ENCODE data around the gene NCOA1. TPM values are rescaled to one million over a fixed set of nuclear protein-coding genes. Genes with fewer than 3 reads are reported as not detected.
"Not testable (repeated sequence)": the region's sequence is repeated elsewhere in the genome, so short reads cannot be mapped to it uniquely, and the experiment has no call there.

NCOA1 gene
- total RNA-seq, 1 experiment from 2014 or later, result 11.6 TPM

- intact Hi-C loops (cut with micrococcal nuclease; ENCODE audit: unreplicated experiment), result no loop called here
- no peaks in the 10 kb centered on the region for H3K36me3 ChIP-seq (ENCODE audit: low read depth)
- H4K20me1 ChIP-seq (ENCODE audit: insufficient read depth), result no peaks in the 10 kb centered on the region
- H3K9me2 ChIP-seq (ENCODE audit: insufficient read depth), result no peaks in the 10 kb centered on the region
- BruUV-seq (replicated peaks), result no TSS peak
- H2AFZ ChIP-seq, result no peak overlapping the region
- no peaks in the 10 kb centered on the region for H3K9me3 ChIP-seq (ENCODE audit: insufficient read depth, low read depth)
- H3K27ac ChIP-seq, result no peak overlapping the region
- no peaks in the 10 kb centered on the region for H3K4me1 ChIP-seq (replicated peaks; ENCODE audit: insufficient read depth)
- ChIA-PET CTCF (no interaction called here), POLR2A (ENCODE audit: unreplicated experiment) (interaction anchor here (0.6 kb wide), 1 partner anchor 1574 kb away, joined by 6 read pairs; no protein-coding TSS in a partner anchor)
- no peaks in the 10 kb centered on the region for H3F3A ChIP-seq (ENCODE audit: insufficient read depth, low read depth)
- H3K27me3 ChIP-seq (ENCODE audit: insufficient read depth, low read depth), result no peaks in the 10 kb centered on the region
- no peak overlapping the region for H3K4me2 ChIP-seq
- H3K4me3 ChIP-seq, result no peak overlapping the region
- H3K79me2 ChIP-seq (ENCODE audit: low read depth), result no peaks in the 10 kb centered on the region
- no peak for DNase-seq
- TF ChIP-seq CTCF (conservative IDR thresholded peaks at IDR 0.05) (no peak), EZH2 (IDR thresholded peaks at IDR 0.05; ENCODE audit: low read depth) (no peak)
Observed at GRCh38 chr2:24594283-24594682, 103.2 kb downstream of the NCOA1 start.

- intact Hi-C loops (cut with micrococcal nuclease; ENCODE audit: unreplicated experiment), result no loop called here
- no peaks in the 10 kb centered on the region for H3K36me3 ChIP-seq (ENCODE audit: low read depth)
- no peaks in the 10 kb centered on the region for H3K9me3 ChIP-seq (ENCODE audit: insufficient read depth, low read depth)
- no peaks in the 10 kb centered on the region for H3K27me3 ChIP-seq (ENCODE audit: insufficient read depth, low read depth)
- H3F3A ChIP-seq (ENCODE audit: insufficient read depth, low read depth), result no peaks in the 10 kb centered on the region
- no peaks in the 10 kb centered on the region for H3K4me1 ChIP-seq (replicated peaks; ENCODE audit: insufficient read depth)
- ChIA-PET POLR2A (ENCODE audit: unreplicated experiment) (no interaction called here), CTCF (no interaction called here)
- H4K20me1 ChIP-seq (ENCODE audit: insufficient read depth), result no peaks in the 10 kb centered on the region
- no peak overlapping the region for H3K4me2 ChIP-seq
- no peak overlapping the region for H3K4me3 ChIP-seq
- no peak overlapping the region for H3K27ac ChIP-seq
- no TSS peak for BruUV-seq (replicated peaks)
- TF ChIP-seq EZH2 (IDR thresholded peaks at IDR 0.05; ENCODE audit: low read depth) (no peak), CTCF (conservative IDR thresholded peaks at IDR 0.05) (no peak)
- no peak overlapping the region for H2AFZ ChIP-seq
- no peak for DNase-seq
- H3K79me2 ChIP-seq (ENCODE audit: low read depth), result no peaks in the 10 kb centered on the region
- H3K9me2 ChIP-seq (ENCODE audit: insufficient read depth), result no peaks in the 10 kb centered on the region
Observed at GRCh38 chr2:24597181-24597870, 106.3 kb downstream of the NCOA1 start.

DNA sequence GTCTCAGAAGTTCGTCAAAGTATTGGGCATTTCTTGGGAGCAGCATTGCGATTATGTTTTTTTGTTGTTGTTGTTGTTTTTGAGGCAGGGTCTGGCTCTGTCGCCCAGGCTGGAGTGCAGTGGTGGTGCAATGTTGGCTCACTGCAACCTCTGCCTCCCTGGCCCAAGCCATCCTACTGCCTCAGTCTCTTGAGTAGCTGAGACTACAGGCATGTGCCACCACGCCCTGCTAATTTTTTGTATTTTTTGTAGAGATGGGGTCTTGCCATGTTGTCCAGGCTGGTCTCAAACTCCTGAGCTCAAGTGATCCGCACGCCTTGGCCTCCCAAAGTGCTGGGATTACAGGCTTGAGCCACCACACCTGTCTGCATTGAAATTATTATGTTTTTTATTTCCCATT lies 109.1 kb downstream of the NCOA1 start:
- H3K4me2 ChIP-seq; BruUV-seq (replicated peaks); H3K4me3 ChIP-seq; H3K27ac ChIP-seq; H3K27me3 ChIP-seq (ENCODE audit: insufficient read depth, low read depth); H3K9me3 ChIP-seq (ENCODE audit: insufficient read depth, low read depth); H4K20me1 ChIP-seq (ENCODE audit: insufficient read depth); H3K9me2 ChIP-seq (ENCODE audit: insufficient read depth); POLR2A ChIA-PET (ENCODE audit: unreplicated experiment); intact Hi-C loops (cut with micrococcal nuclease; ENCODE audit: unreplicated experiment); H3K4me1 ChIP-seq (replicated peaks; ENCODE audit: insufficient read depth); H3K36me3 ChIP-seq (ENCODE audit: low read depth); H3F3A ChIP-seq (ENCODE audit: insufficient read depth, low read depth); H2AFZ ChIP-seq; DNase-seq; H3K79me2 ChIP-seq (ENCODE audit: low read depth); CTCF ChIA-PET: not testable (repeated sequence)

- Histone ChIP-seq H3K9me3 (ENCODE audit: insufficient read depth, low read depth) (no peaks in the 10 kb centered on the region), H3K4me3 (no peak overlapping the region), H3K9me2 (ENCODE audit: insufficient read depth) (no peaks in the 10 kb centered on the region), H3K4me2 (no peak overlapping the region), H3F3A (ENCODE audit: insufficient read depth, low read depth) (no peaks in the 10 kb centered on the region), H3K36me3 (ENCODE audit: low read depth) (no peaks in the 10 kb centered on the region), H4K20me1 (ENCODE audit: insufficient read depth) (no peaks in the 10 kb centered on the region), H3K4me1 (replicated peaks; ENCODE audit: insufficient read depth) (no peaks in the 10 kb centered on the region), H2AFZ (no peak overlapping the region), H3K27me3 (ENCODE audit: insufficient read depth, low read depth) (no peaks in the 10 kb centered on the region), H3K27ac (no peak overlapping the region), H3K79me2 (ENCODE audit: low read depth) (no peaks in the 10 kb centered on the region)
- intact Hi-C loops (cut with micrococcal nuclease; ENCODE audit: unreplicated experiment), result loop anchor here (2.0 to 10.0 kb wide), 2 partner anchors 183 to 215 kb away; partner anchors contain the start of genes CENPO and PTRHD1
- ChIA-PET POLR2A (ENCODE audit: unreplicated experiment) (no interaction called here), CTCF (interaction anchor here (0.6 to 0.7 kb wide), 2 partner anchors 147 to 179 kb away, joined by 5 to 7 read pairs; no protein-coding TSS in a partner anchor)
- no TSS peak for BruUV-seq (replicated peaks)
- DNase-seq, result no peak
- no peak for TF ChIP-seq CTCF (conservative IDR thresholded peaks at IDR 0.05)
- no peak for TF ChIP-seq EZH2 (IDR thresholded peaks at IDR 0.05; ENCODE audit: low read depth)
Observed at GRCh38 chr2:24611631-24612030, 120.6 kb downstream of the NCOA1 start.
